ENCODE measurements around the gene ISCA1.
"Not testable (repeated sequence)": the region's sequence is repeated elsewhere in the genome, so short reads cannot be mapped to it uniquely, and the experiment has no call there.

The ISCA1 gene

DNA sequence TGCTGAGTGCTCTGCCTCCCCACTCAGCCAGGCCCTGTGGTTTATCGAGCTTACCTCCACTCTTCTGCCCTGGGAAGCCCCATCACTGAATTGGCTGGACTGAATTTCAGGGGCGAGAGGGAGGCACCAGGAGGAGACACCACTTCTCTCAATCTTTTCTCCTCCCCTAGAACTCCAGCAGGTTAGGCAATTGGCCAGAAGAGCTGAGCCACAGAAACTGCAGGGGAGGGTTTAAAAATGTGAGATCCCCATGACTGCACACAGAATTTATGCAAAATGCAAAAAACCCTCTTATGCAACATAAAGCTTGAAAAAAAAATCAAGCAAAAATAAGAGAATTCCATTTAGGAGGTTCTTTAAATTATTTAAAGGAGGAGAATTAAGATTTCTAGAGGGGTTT, 42.0 kb upstream of the ISCA1 start:
- TF ChIP-seq, protein P1, sequence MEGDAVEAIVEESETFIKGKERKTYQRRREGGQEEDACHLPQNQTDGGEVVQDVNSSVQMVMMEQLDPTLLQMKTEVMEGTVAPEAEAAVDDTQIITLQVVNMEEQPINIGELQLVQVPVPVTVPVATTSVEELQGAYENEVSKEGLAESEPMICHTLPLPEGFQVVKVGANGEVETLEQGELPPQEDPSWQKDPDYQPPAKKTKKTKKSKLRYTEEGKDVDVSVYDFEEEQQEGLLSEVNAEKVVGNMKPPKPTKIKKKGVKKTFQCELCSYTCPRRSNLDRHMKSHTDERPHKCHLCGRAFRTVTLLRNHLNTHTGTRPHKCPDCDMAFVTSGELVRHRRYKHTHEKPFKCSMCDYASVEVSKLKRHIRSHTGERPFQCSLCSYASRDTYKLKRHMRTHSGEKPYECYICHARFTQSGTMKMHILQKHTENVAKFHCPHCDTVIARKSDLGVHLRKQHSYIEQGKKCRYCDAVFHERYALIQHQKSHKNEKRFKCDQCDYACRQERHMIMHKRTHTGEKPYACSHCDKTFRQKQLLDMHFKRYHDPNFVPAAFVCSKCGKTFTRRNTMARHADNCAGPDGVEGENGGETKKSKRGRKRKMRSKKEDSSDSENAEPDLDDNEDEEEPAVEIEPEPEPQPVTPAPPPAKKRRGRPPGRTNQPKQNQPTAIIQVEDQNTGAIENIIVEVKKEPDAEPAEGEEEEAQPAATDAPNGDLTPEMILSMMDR (IDR thresholded peaks at IDR 0.05; ENCODE audit: low read depth, low read length), result no peak
- H3K4me3 ChIP-seq (replicated peaks in 1 of 2; ENCODE audit: low read depth in 2 of 2, low read length in 2 of 2), result no peak overlapping the region
- DNase-seq (ENCODE audit: low read depth in 2 of 2), result peak; percentile 66 to 73

DNA sequence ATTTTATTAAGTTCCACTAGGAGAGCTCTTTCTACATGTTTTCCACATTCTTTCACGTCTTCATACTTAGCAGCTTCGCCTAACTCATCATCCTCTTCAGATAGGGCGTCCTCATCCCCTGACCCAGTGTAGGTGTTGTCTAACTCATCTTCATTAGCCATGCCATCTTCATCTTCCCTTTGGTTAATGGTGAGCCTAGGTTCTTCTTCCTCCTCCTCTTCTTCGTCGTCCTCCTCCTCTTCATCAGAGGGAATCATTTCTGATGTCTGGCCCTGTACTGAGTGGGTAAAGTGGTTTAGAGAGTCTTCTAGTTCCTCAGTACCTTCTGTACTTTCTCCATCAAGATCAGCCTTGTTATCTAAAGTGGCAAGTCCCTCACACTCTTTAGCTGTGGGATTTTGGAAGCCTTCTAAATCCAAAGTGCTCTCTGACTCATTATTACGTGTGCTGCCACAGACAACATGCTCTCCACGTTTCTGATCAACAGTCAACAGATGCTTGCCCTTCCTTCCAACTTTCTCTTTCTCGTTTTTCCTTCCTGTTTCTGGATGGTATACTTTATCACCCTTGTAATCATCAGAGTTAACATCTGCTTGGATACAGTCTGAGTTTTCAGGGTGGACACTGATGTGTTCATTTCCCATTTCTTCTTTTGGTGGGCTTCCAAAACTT, 40.8 kb upstream of the ISCA1 start:
- DNase-seq (ENCODE audit: low read depth in 2 of 2), result peak; percentile 77 to 83
- H3K4me3 ChIP-seq (replicated peaks in 1 of 2; ENCODE audit: low read depth in 2 of 2, low read length in 2 of 2), result no peak overlapping the region
- TF ChIP-seq, protein P1 (IDR thresholded peaks at IDR 0.05; ENCODE audit: low read depth, low read length), result no peak

DNA sequence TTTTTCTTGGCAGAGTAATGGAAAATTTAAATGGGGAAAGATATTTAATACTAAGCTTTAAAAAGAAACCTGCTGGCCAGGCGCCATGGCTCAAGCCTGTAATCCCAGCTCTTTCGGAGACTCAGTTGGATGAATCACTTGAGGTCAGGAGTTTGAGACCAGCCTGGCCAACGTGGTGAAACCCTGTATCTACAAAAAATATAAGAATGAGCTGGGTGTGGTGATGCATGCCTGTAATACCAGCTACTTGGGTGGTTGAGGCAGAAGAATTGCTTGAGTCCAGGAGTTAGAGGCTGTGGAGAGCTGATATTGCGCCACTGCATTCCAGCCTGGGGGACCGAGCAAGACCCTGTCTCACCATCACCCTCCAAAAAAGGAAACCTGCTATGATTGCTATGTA, 39.0 kb upstream of the ISCA1 start:
- H3K4me3 ChIP-seq (replicated peaks in 1 of 2; ENCODE audit: low read depth in 2 of 2, low read length in 2 of 2), result no peak overlapping the region
- TF ChIP-seq, protein P1 (IDR thresholded peaks at IDR 0.05; ENCODE audit: low read depth, low read length), result no peak
- peak; percentile 93 to 94 for DNase-seq (ENCODE audit: low read depth in 2 of 2)

DNA sequence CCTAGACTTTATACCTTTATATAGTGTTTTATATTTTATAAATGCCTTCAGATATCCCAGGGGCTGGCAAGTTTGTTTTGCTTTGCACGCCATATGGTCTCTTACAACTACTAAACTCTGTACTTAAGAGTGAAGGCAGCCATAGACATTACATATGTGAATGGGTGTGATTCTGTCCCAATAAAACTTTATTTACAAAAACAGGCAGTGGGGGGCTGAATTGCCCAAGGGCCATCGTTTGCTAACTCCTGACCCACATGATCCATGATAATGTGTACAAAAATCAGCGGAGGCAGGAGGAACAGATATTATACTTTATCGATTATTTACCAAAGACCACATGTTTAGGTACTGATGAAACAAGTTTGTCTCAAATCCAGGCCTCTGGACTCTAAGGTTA, 35.8 kb upstream of the ISCA1 start:
- TF ChIP-seq, protein P1 (IDR thresholded peaks at IDR 0.05; ENCODE audit: low read depth, low read length), result no peak
- H3K4me3 ChIP-seq (replicated peaks in 1 of 2; ENCODE audit: low read depth in 2 of 2, low read length in 2 of 2), result no peak overlapping the region
- no peak for DNase-seq (ENCODE audit: low read depth in 2 of 2)

DNA sequence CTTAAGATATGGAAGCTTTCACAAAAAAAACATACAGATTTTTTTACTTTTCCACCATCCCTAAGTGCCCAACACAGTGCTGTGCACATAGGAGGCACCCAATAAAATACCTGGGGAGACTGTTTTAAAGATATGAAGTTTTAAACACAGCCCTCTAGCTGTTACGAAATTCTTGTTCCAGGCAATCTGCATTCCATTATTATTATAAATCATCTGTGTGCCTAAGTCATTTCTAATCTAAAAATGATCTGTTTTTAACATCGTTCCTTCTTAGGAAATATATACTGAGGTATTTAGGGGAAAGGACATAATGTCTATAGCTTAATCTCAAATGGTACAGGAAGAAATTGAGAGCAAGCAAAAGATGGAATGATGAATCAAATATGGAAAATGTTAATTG, 32.7 kb upstream of the ISCA1 start:
- peak; percentile 20 to 27 for DNase-seq (ENCODE audit: low read depth in 2 of 2)
- TF ChIP-seq, protein P1 (IDR thresholded peaks at IDR 0.05; ENCODE audit: low read depth, low read length), result no peak
- no peak overlapping the region for H3K4me3 ChIP-seq (replicated peaks in 1 of 2; ENCODE audit: low read depth in 2 of 2, low read length in 2 of 2)

DNA sequence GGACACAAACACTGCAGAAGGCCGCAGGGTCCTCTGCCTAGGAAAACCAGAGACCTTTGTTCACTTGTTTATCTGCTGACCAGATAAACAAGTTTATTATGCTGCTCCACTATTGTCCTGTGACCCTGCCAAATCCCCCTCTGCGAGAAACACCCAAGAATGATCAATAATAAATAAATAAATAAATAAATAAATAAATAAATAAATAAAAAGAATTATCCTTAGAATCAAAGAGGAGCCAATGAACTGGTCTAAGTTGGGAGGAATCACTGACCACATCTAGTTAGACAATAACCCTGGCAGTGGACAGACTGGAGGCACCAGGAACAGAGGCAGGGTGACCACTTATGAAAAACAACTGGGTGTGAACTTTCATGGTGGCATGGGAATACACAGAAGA, 30.6 kb upstream of the ISCA1 start:
- DNase-seq (ENCODE audit: low read depth in 2 of 2); H3K4me3 ChIP-seq (replicated peaks in 1 of 2; ENCODE audit: low read depth in 2 of 2, low read length in 2 of 2): not testable (repeated sequence)

DNA sequence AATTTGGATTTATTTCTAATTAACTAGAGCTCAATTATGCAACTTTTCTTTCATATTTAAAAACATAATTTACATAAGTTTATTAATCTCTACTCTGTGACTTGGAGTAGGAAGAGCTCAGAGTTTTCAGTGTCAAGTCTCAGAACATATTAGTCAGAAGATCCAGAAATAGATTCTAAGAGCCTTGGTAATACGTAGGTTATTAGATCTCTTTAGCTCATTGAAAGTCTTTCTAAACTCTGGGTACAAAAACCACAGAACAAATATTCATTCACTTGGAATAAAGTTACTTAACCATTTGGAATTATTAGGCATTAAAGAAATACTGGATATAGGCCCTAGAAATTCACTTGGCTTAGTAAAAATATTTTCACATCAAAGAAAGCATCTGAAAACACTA, 26.3 kb upstream of the ISCA1 start:
- TF ChIP-seq, protein P1 (IDR thresholded peaks at IDR 0.05; ENCODE audit: low read depth, low read length), result no peak
- peak in 1 of 2 donors; percentile 19 for DNase-seq (ENCODE audit: low read depth in 2 of 2)

More for the DNA sequence above, 26.3 kb upstream of the ISCA1 start:
- no peak overlapping the region for H3K4me3 ChIP-seq (replicated peaks in 1 of 2; ENCODE audit: low read depth in 2 of 2, low read length in 2 of 2)

All from cardiac fibroblast (primary cell).